Panc1 (cell line): ENCODE data around the gene PRSS27. TPM values are rescaled to one million over a fixed set of nuclear protein-coding genes. Genes with fewer than 3 reads are reported as not detected.
"Not testable (repeated sequence)": the region's sequence is repeated elsewhere in the genome, so short reads cannot be mapped to it uniquely, and the experiment has no call there.

ENCODE experiments used
- ATAC-seq: fragments of 200-7000 bp; cut with Tn5 transposase; 2 replicates; pipeline ENCODE4 v1.9.1; 2020; ENCODE audit warnings: mild to moderate bottlenecking, moderate library complexity
- BruUV-seq: library from RNA; stranded (reverse); fragments of 400-500 nt; replicated peaks from 2 replicates; lab custom pipeline; 2021; lab: Mats Ljungman, UMichigan
- CTCF ChIA-PET: fragments of 300-600 bp; sonication (Branson Sonifier 250); formaldehyde crosslinking; loops from one replicate; lab custom pipeline; 2022; ENCODE audit warnings: antibody characterized with exemption; lab: Charles Lee
- POLR2A ChIA-PET: fragments of 300-600 bp; sonication (Branson Sonifier 250); formaldehyde crosslinking; loops from one replicate; lab custom pipeline; 2022; ENCODE audit warnings: antibody characterized with exemption; lab: Charles Lee
- DNase-seq: peaks from one replicate; pipeline ENCODE4 v3.0.0-alpha.2; 2010; ENCODE audit warnings: low read depth, low spot score
- H3K27ac ChIP-seq: 2 replicates; pipeline ENCODE4 v1.5.1; 2011; ENCODE audit warnings: mild to moderate bottlenecking, low read length, inconsistent platforms
- H3K27me3 ChIP-seq: fragments of 200-500 bp; sonication (Bioruptor generic); 2 replicates; pipeline ENCODE4 v1.6.0; 2014; ENCODE audit warnings: low read length, inconsistent platforms; ENCODE audit not compliant: control insufficient read depth, insufficient read depth
- H3K36me3 ChIP-seq: fragments of 200-500 bp; sonication (Bioruptor generic); 2 replicates; pipeline ENCODE4 v1.5.1; 2014; ENCODE audit warnings: inconsistent platforms, mild to moderate bottlenecking, low read length, moderate library complexity; ENCODE audit not compliant: control insufficient read depth, insufficient read depth
- H3K4me1 ChIP-seq: 2 replicates; pipeline ENCODE4 v1.5.1; 2011; ENCODE audit warnings: inconsistent platforms, mild to moderate bottlenecking, low read length, moderate library complexity; ENCODE audit not compliant: control insufficient read depth, insufficient read depth
- H3K4me3 ChIP-seq, 2 experiments: 2 replicates each; pipeline ENCODE4 v1.5.1; 2011 to 2012; ENCODE audit warnings: low read depth in 2 of 2, low read length in 2 of 2, mild to moderate bottlenecking in 2 of 2, inconsistent platforms in 1 of 2, moderate library complexity in 1 of 2
- H3K9me3 ChIP-seq: fragments of 200-500 bp; sonication (Bioruptor generic); 2 replicates; pipeline ENCODE4 v1.5.1; 2014; ENCODE audit warnings: low read depth, mild to moderate bottlenecking, inconsistent platforms, low read length, moderate library complexity; ENCODE audit not compliant: control insufficient read depth, insufficient read depth
- CTCF ChIP-seq: fragments of 450-650 bp; IDR thresholded peaks from 2 replicates; pipeline ENCODE4 v1.5.1; 2017; ENCODE audit warnings: mild to moderate bottlenecking
- POLR2AphosphoS5 ChIP-seq: IDR thresholded peaks from 2 replicates; pipeline ENCODE4 v1.6.1; 2012; ENCODE audit warnings: mild to moderate bottlenecking, low read depth, low read length, moderate library complexity
- REST ChIP-seq, 2 experiments: IDR thresholded peaks; 2 replicates each; pipeline ENCODE4 v1.6.1; 2011 to 2012; ENCODE audit warnings: low read depth in 2 of 2, control low read depth in 1 of 2, low read length in 1 of 2, mild to moderate bottlenecking in 1 of 2, moderate library complexity in 1 of 2; ENCODE audit not compliant: insufficient read depth in 1 of 2
- SIN3A ChIP-seq: IDR thresholded peaks from 2 replicates; pipeline ENCODE4 v1.6.1; 2012; ENCODE audit warnings: low read depth, mild to moderate bottlenecking, low read length, moderate library complexity, borderline replicate concordance; ENCODE audit not compliant: insufficient read depth
- TCF7L2 ChIP-seq: IDR thresholded peaks from 2 replicates; pipeline ENCODE4 v1.6.1; 2011; ENCODE audit warnings: mild to moderate bottlenecking, low read depth, low read length, inconsistent platforms
- in situ Hi-C: cut with HindIII; loops from 2 replicates; pipeline ENCODE4 v1.10.0; 2016; ENCODE audit warnings: low sequenced_read_pairs, low pct_unique_long_range_greater_than_20kb
- intact Hi-C: fragments of 100-400 bp; cut with micrococcal nuclease; formaldehyde crosslinking; loops from one replicate; pipeline ENCODE4 v1.10.0; 2022; ENCODE audit not compliant: unreplicated experiment
- total RNA-seq: library from RNA; stranded (reverse); gene quantifications from one replicate; pipeline ENCODE4 v1.2.1, GENCODE V29; 2021; ENCODE audit not compliant: unreplicated experiment

PRSS27 gene
- total RNA-seq, 1 experiment from 2014 or later = 3.3 TPM

- Histone ChIP-seq H3K4me1 (peaks cover 10% of the 10 kb centered on the region), H3K27me3 (no peaks in the 10 kb centered on the region), H3K4me3 (no peak overlapping the region), H3K27ac (no peak overlapping the region), H3K36me3 (no peaks in the 10 kb centered on the region), H3K9me3 (no peaks in the 10 kb centered on the region)
- intact Hi-C loops (no loop called here), in situ Hi-C loops (no loop called here)
- no TSS peak for BruUV-seq
- POLR2A ChIA-PET = no interaction called here
- CTCF ChIA-PET = no interaction called here
- no peak for ATAC-seq
- DNase-seq = no peak
- TF ChIP-seq TCF7L2 = no peak
- TF ChIP-seq CTCF = no peak
- no peak for TF ChIP-seq POLR2AphosphoS5
- no peak for TF ChIP-seq REST (IDR thresholded peaks at IDR 0.05; ENCODE audit: insufficient read depth in 1 of 2, low read depth in 2 of 2, low read length in 1 of 2)
- no peak for TF ChIP-seq SIN3A
Measured at GRCh38 chr16:2689968-2690801, 29.8 kb downstream of the PRSS27 start.

- POLR2A ChIA-PET, BruUV-seq, CTCF ChIA-PET, H3K27me3 ChIP-seq, H3K9me3 ChIP-seq, H3K27ac ChIP-seq, ATAC-seq, intact Hi-C loops, H3K36me3 ChIP-seq, H3K4me3 ChIP-seq, in situ Hi-C loops, DNase-seq: not testable (repeated sequence)
- H3K4me1 ChIP-seq = peaks cover 11% of the 10 kb centered on the region
Measured at GRCh38 chr16:2689422-2689821, 30.6 kb downstream of the PRSS27 start.
